GM12878 (cell line): Measurements from ENCODE around the gene CD248. TPM values are rescaled to one million over a fixed set of nuclear protein-coding genes. Genes with fewer than 3 reads are reported as not detected.

Source experiments
- ATAC-seq: fragments of 200-7000 bp; cut with Tn5 transposase; 3 replicates; pipeline ENCODE4 v1.9.1; 2020; ENCODE audit warnings: mild to moderate bottlenecking, moderate library complexity
- BruUV-seq: library from RNA; stranded (reverse); fragments of 400-500 nt; replicated peaks from 2 replicates; lab custom pipeline; 2021; lab: Mats Ljungman, UMichigan
- CTCF ChIA-PET: fragments of 300-600 bp; sonication (Branson Sonifier 250); formaldehyde crosslinking; extraction: SDS; loops from one replicate; lab custom pipeline; 2021; ENCODE audit warnings: inconsistent platforms; lab: Yijun Ruan, JAX
- POLR2A ChIA-PET: fragments of 350-600 bp; formaldehyde crosslinking; extraction: SDS; loops from one replicate; lab custom pipeline; 2021; ENCODE audit warnings: inconsistent platforms; lab: Charles Lee
- RAD21 ChIA-PET: fragments of 300-600 bp; sonication (Branson Sonifier 250); formaldehyde crosslinking; loops from one replicate; lab custom pipeline; 2023; ENCODE audit warnings: antibody characterized with exemption; ENCODE audit not compliant: unreplicated experiment; lab: Charles Lee
- SMC1A ChIA-PET: fragments of 300-600 bp; sonication (Branson Sonifier 250); formaldehyde crosslinking; loops from one replicate; lab custom pipeline; 2023; ENCODE audit not compliant: unreplicated experiment, uncharacterized antibody; lab: Charles Lee
- DNase-seq: peaks from one replicate; pipeline ENCODE4 v3.0.0-alpha.2; 2011; ENCODE audit warnings: low read depth, low spot score
- FAIRE-seq: peaks from 3 replicates; lab custom pipeline; 2011; peaks lifted over from hg19 to GRCh38; lab: Jason Lieb, UNC
- H2AFZ ChIP-seq: 2 replicates; pipeline ENCODE4 v1.6.0; 2011; ENCODE audit warnings: low read depth, low read length, control low read depth; ENCODE audit not compliant: control insufficient read depth
- H3K27ac ChIP-seq: 2 replicates; pipeline ENCODE4 v1.5.1; 2011; ENCODE audit warnings: control low read depth; ENCODE audit not compliant: control insufficient read depth, insufficient read depth
- H3K27me3 ChIP-seq, 2 experiments: replicated peaks in 1 of 2; 2 replicates each; pipeline versions ENCODE4 v1.6.0 to v1.6.1; 2011; ENCODE audit warnings: low read length in 1 of 2; ENCODE audit not compliant: control insufficient read depth in 2 of 2, insufficient read depth in 2 of 2
- H3K36me3 ChIP-seq, 2 experiments: 2 replicates each; pipeline ENCODE4 v1.5.1; 2011; ENCODE audit warnings: low read length in 1 of 2; ENCODE audit not compliant: control insufficient read depth in 2 of 2, insufficient read depth in 2 of 2
- H3K4me1 ChIP-seq: 2 replicates; pipeline ENCODE4 v1.6.1; 2011; ENCODE audit warnings: mild to moderate bottlenecking, low read length, moderate library complexity, mixed read lengths; ENCODE audit not compliant: control insufficient read depth, insufficient read depth
- H3K4me2 ChIP-seq: 2 replicates; pipeline ENCODE4 v1.6.0; 2011; ENCODE audit warnings: control low read depth; ENCODE audit not compliant: control insufficient read depth, insufficient read depth
- H3K4me3 ChIP-seq: fragments of 200-600 bp; sonication (generic); 2 replicates; pipeline ENCODE4 v1.5.1; 2016
- H3K79me2 ChIP-seq: 2 replicates; pipeline ENCODE4 v1.6.0; 2011; ENCODE audit warnings: low read length; ENCODE audit not compliant: control insufficient read depth, insufficient read depth
- H3K9ac ChIP-seq: 2 replicates; pipeline ENCODE4 v1.8.0; 2011; ENCODE audit warnings: low read length, control low read depth, mixed read lengths; ENCODE audit not compliant: control insufficient read depth, insufficient read depth
- H3K9me3 ChIP-seq: replicated peaks from 3 replicates; pipeline ENCODE4 v1.5.1; 2011; ENCODE audit warnings: mild to moderate bottlenecking, low read length; ENCODE audit not compliant: control insufficient read depth, insufficient read depth
- H4K20me1 ChIP-seq: 2 replicates; pipeline ENCODE4 v1.6.0; 2011; ENCODE audit not compliant: control insufficient read depth, insufficient read depth
- CBFB ChIP-seq: IDR thresholded peaks from 2 replicates; pipeline ENCODE4 v1.6.1; 2016; ENCODE audit warnings: antibody characterized with exemption, low read depth
- JUNB ChIP-seq: IDR thresholded peaks from 2 replicates; pipeline ENCODE4 v1.6.1; 2016; ENCODE audit warnings: antibody characterized with exemption, mild to moderate bottlenecking
- JUND ChIP-seq: IDR thresholded peaks from 2 replicates; pipeline ENCODE4 v1.6.1; 2012; ENCODE audit warnings: low read depth, mild to moderate bottlenecking, low read length, improper control_type of control experiment, moderate library complexity
- RUNX3 ChIP-seq: IDR thresholded peaks from 2 replicates; pipeline ENCODE4 v1.6.1; 2012; ENCODE audit warnings: low read length, inconsistent platforms
- SREBF2 ChIP-seq: IDR thresholded peaks from 2 replicates; pipeline ENCODE4 v1.6.1; 2012; ENCODE audit warnings: mild to moderate bottlenecking, low read length
- SUPT20H ChIP-seq: IDR thresholded peaks from 2 replicates; pipeline ENCODE4 v1.6.1; 2011; ENCODE audit warnings: low read depth, mild to moderate bottlenecking, low read length, moderate library complexity, borderline replicate concordance; ENCODE audit not compliant: control insufficient read depth
- ZNF24 ChIP-seq: fragments of 450-650 bp; IDR thresholded peaks from 2 replicates; pipeline ENCODE4 v1.6.1; 2017; ENCODE audit warnings: antibody characterized with exemption, mild to moderate bottlenecking
- ZNF622 ChIP-seq: fragments of 450-650 bp; IDR thresholded peaks from 2 replicates; pipeline ENCODE4 v1.6.1; 2017; ENCODE audit warnings: mild to moderate bottlenecking, inconsistent platforms
- WGBS: methylation state at CpG from one replicate; pipeline ENCODE4 v1.1.6; 2016; ENCODE audit warnings: low lambda C conversion rate; ENCODE audit not compliant: insufficient replicate concordance, insufficient coverage; ENCODE audit errors: missing lambda C conversion rate; 5-methylcytosine and 5-hydroxymethylcytosine counted together
- in situ Hi-C: fragments of 300-500 bp; cut with MboI; formaldehyde crosslinking; loops from 9 replicates; pipeline ENCODE4 v1.14.3; 2018; ENCODE audit warnings: mixed read lengths
- intact Hi-C: fragments of 100-400 bp; cut with micrococcal nuclease; formaldehyde crosslinking; loops from one replicate; pipeline ENCODE4 v1.14.2; 2022; ENCODE audit not compliant: unreplicated experiment
- polyA plus RNA-seq, 11 experiments: library from polyadenylated mRNA; depleted of rRNA in 4 of 11; unstranded in 6 of 11; stranded (reverse) in 5 of 11; fragments of >200 nt; fragmentation: Nextera tagmentation in 4 of 11; fragmentation: Illumina TruSeq in 1 of 11; extraction: Ambion mirVana in 4 of 11; extraction: Trizol in 1 of 11; gene quantifications; 1 replicate in 1 of 11; 2 replicates in 10 of 11; pipeline versions ENCODE4 v1.2.1 to v1.2.3, GENCODE V29; 2011 to 2016; ENCODE audit warnings: inconsistent platforms in 2 of 11, missing spikeins in 2 of 11, low read depth in 1 of 11
- total RNA-seq, 4 experiments: library from RNA; depleted of rRNA in 3 of 4; stranded (reverse); fragments of >200 nt in 3 of 4; fragmentation: Illumina TruSeq in 1 of 4; extraction: Trizol in 1 of 4; gene quantifications; 2 replicates each; pipeline versions ENCODE4 v1.2.1 to v1.2.3, GENCODE V29; 2013 to 2021
- TF ChIP-seq, protein P1 (sequence below), 3 experiments: IDR thresholded peaks in 2 of 3; conservative IDR thresholded peaks in 1 of 3; 2 replicates each; pipeline ENCODE4 v1.5.1; 2011; ENCODE audit warnings: low read depth in 3 of 3, low read length in 3 of 3, mild to moderate bottlenecking in 3 of 3, control low read depth in 2 of 3, moderate library complexity in 2 of 3, inconsistent platforms in 1 of 3, mixed read lengths in 1 of 3; ENCODE audit not compliant: control insufficient read depth in 2 of 3, insufficient read depth in 1 of 3; ENCODE audit errors: extremely low read depth in 1 of 3

The CD248 gene
- total and polyA plus RNA-seq, 10 of the 15 experiments (the other 5 are each of a cell fraction or from before 2014, with no cell fraction given), result 0.10 to 0.21 (median 0.20) TPM; not detected in 7

DNA sequence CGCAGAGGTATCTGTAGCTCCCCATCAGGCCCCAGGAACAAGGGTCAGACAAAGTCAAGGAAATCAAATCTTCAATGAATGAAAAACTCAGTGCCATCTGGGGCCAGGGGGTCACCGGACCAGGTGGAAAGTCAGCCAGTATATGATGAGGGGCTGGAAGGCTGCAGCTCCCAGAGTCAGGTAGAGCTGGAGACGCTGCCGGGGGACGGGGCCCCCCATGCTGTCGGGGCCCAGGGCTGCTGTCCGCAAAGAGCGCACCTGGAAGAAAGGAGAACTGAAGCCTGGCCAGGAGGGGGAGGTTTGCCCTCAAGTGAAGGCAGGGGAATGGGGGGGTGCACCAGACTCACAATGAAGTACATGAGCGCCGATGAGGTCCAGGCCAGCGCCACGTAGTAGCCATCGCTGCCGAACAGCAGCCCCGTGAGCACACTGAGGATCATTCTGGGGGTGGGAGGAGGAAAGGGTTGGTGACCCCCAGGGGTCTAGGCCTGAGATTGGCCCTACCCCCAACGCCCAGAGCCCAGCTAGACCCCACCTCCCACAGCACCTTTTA is 32.2 kb downstream of the CD248 start:
- no peak overlapping the region for H3K4me2 ChIP-seq
- DNase-seq (no peak), ATAC-seq (no peak), FAIRE-seq (no peak)
- ChIA-PET SMC1A (no interaction called here), RAD21 (interaction anchor here (1.1 kb wide), 1 partner anchor 87 kb away, joined by 3 read pairs; no protein-coding TSS in a partner anchor), CTCF (interaction anchor here (0.9 to 2.2 kb wide), 5 partner anchors 13 to 63 kb away, joined by 3 to 9 read pairs (median 3); no protein-coding TSS in a partner anchor)
- in situ Hi-C loops, result no loop called here
- no peak overlapping the region for H3K9ac ChIP-seq
- no peaks in the 10 kb centered on the region for H3K9me3 ChIP-seq
- no peaks in the 10 kb centered on the region for H3K27me3 ChIP-seq
- H3K27ac ChIP-seq, result no peak overlapping the region
- H4K20me1 ChIP-seq, result no peaks in the 10 kb centered on the region; the same call in none of the 2 replicates
- peaks cover 13% of the 10 kb centered on the region for H3K4me1 ChIP-seq
- BruUV-seq, result no TSS peak
- intact Hi-C loops, result no loop called here
- WGBS, result 92% methylated on average over 15 of the region's 16 CpGs
- no peak for TF ChIP-seq RUNX3
- no peak for TF ChIP-seq JUNB
- TF ChIP-seq JUND, result no peak
- no peak for TF ChIP-seq CBFB
- no peak for TF ChIP-seq ZNF24
- no peak for TF ChIP-seq ZNF622
- TF ChIP-seq, protein P1, sequence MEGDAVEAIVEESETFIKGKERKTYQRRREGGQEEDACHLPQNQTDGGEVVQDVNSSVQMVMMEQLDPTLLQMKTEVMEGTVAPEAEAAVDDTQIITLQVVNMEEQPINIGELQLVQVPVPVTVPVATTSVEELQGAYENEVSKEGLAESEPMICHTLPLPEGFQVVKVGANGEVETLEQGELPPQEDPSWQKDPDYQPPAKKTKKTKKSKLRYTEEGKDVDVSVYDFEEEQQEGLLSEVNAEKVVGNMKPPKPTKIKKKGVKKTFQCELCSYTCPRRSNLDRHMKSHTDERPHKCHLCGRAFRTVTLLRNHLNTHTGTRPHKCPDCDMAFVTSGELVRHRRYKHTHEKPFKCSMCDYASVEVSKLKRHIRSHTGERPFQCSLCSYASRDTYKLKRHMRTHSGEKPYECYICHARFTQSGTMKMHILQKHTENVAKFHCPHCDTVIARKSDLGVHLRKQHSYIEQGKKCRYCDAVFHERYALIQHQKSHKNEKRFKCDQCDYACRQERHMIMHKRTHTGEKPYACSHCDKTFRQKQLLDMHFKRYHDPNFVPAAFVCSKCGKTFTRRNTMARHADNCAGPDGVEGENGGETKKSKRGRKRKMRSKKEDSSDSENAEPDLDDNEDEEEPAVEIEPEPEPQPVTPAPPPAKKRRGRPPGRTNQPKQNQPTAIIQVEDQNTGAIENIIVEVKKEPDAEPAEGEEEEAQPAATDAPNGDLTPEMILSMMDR (IDR thresholded peaks at IDR 0.05 in 2 of 3, conservative IDR thresholded peaks at IDR 0.05 in 1 of 3; ENCODE audit: control insufficient read depth in 2 of 3, extremely low read depth in 1 of 3, insufficient read depth in 1 of 3, low read depth in 3 of 3, low read length in 3 of 3), result no peak
- no peak for TF ChIP-seq SREBF2
- no peak for TF ChIP-seq SUPT20H
- TF ChIP-seq, all 136 proteins: peak for 0
- Histone ChIP-seq H3K79me2 (peaks cover 12% of the 10 kb centered on the region), H3K36me3 (no peaks in the 10 kb centered on the region; a peak in 1 of 4 replicates), H2AFZ (no peak overlapping the region), H3K4me3 (no peak overlapping the region)
- POLR2A ChIA-PET, result interaction anchor here (1.6 kb wide), 1 partner anchor 25 kb away, joined by 6 read pairs; no protein-coding TSS in a partner anchor
